Measurements from ENCODE around the gene JTB.

- TF ChIP-seq POLR2AphosphoS5 (IDR thresholded peaks at IDR 0.05): no peak
- TF ChIP-seq REST (IDR thresholded peaks at IDR 0.05; ENCODE audit: borderline replicate concordance): no peak
These were observed 22.9 kb upstream of the JTB start for GRCh38 chr1:154000420-154000819.

Measured in neural cell (in vitro differentiated cells).